Measurements from ENCODE around the gene USP4. TPM values are rescaled to one million over a fixed set of nuclear protein-coding genes. Genes with fewer than 3 reads are reported as not detected.
A peak's percentile ranks its signal among the peaks of the same experiment; 100 is the strongest.

Gene USP4
- total and polyA plus RNA-seq, 2 of the 13 experiments (the other 11 are each of a cell fraction or from before 2014, with no cell fraction given) = 9.2 to 20.8 TPM

DNA sequence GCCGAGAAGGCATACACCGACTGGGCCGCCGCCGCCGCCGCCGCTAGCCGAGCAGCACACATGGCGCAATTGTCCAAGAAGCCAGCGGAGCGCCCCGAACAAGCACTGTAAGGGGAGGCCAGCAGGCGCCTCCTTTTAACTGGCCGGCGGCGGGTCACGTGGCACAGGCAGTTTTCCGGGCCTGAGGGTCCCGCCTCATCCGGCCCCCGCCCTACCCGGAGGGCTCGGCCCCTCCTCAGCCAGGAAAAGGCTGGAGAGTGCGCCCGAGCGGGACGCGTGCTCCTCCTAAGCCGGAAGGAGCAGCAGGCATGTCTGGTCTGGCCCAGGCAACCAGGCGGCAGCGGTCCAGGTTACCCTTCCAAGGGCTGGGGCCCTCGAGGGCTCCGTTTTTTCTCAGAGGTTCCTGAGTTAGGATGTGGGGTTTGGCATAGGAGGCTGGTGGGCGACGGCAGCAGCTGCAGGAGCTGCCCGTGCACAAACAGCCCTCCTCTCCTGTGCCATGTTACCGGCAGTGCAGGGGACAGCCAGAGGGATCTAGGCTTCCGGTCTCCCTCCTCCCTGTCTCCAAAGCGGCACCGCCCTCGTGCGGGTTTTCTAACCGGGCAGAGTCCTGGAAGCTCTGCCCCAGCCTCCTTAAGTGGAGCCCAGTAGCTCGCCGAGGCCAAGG is 18.5 kb upstream of the USP4 start, which contains the start of gene GPX1 (continued):
- TF ChIP-seq, protein P1, sequence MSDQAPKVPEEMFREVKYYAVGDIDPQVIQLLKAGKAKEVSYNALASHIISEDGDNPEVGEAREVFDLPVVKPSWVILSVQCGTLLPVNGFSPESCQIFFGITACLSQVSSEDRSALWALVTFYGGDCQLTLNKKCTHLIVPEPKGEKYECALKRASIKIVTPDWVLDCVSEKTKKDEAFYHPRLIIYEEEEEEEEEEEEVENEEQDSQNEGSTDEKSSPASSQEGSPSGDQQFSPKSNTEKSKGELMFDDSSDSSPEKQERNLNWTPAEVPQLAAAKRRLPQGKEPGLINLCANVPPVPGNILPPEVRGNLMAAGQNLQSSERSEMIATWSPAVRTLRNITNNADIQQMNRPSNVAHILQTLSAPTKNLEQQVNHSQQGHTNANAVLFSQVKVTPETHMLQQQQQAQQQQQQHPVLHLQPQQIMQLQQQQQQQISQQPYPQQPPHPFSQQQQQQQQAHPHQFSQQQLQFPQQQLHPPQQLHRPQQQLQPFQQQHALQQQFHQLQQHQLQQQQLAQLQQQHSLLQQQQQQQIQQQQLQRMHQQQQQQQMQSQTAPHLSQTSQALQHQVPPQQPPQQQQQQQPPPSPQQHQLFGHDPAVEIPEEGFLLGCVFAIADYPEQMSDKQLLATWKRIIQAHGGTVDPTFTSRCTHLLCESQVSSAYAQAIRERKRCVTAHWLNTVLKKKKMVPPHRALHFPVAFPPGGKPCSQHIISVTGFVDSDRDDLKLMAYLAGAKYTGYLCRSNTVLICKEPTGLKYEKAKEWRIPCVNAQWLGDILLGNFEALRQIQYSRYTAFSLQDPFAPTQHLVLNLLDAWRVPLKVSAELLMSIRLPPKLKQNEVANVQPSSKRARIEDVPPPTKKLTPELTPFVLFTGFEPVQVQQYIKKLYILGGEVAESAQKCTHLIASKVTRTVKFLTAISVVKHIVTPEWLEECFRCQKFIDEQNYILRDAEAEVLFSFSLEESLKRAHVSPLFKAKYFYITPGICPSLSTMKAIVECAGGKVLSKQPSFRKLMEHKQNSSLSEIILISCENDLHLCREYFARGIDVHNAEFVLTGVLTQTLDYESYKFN (CRISPR knock-in tag; conservative IDR thresholded peaks at IDR 0.05) = peak; percentile 38; the same call in 1 of the 2 replicates
- peak; percentile 40 for TF ChIP-seq PITX1 (CRISPR knock-in tag; IDR thresholded peaks at IDR 0.05)
- TF ChIP-seq, protein P2, sequence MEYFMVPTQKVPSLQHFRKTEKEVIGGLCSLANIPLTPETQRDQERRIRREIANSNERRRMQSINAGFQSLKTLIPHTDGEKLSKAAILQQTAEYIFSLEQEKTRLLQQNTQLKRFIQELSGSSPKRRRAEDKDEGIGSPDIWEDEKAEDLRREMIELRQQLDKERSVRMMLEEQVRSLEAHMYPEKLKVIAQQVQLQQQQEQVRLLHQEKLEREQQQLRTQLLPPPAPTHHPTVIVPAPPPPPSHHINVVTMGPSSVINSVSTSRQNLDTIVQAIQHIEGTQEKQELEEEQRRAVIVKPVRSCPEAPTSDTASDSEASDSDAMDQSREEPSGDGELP (IDR thresholded peaks at IDR 0.05; ENCODE audit: borderline replicate concordance, low read depth) = peak; percentile 51; the same call in 1 of the 2 replicates
- TF ChIP-seq, protein P3, sequence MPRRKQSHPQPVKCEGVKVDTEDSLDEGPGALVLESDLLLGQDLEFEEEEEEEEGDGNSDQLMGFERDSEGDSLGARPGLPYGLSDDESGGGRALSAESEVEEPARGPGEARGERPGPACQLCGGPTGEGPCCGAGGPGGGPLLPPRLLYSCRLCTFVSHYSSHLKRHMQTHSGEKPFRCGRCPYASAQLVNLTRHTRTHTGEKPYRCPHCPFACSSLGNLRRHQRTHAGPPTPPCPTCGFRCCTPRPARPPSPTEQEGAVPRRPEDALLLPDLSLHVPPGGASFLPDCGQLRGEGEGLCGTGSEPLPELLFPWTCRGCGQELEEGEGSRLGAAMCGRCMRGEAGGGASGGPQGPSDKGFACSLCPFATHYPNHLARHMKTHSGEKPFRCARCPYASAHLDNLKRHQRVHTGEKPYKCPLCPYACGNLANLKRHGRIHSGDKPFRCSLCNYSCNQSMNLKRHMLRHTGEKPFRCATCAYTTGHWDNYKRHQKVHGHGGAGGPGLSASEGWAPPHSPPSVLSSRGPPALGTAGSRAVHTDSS (CRISPR knock-in tag; conservative IDR thresholded peaks at IDR 0.05) = no peak
- TF ChIP-seq ZNF615 (CRISPR knock-in tag; IDR thresholded peaks at IDR 0.05; ENCODE audit: borderline replicate concordance) = no peak
- TF ChIP-seq HDAC1 (CRISPR knock-in tag; IDR thresholded peaks at IDR 0.05) = peak; percentile 79; the same call in 1 of the 2 replicates
- TF ChIP-seq PRPF4 (IDR thresholded peaks at IDR 0.05; ENCODE audit: low read depth, low read length, poor library complexity, severe bottlenecking) = no peak
- peak; percentile 43 for TF ChIP-seq ZEB1 (IDR thresholded peaks at IDR 0.05; ENCODE audit: insufficient replicate concordance, low read depth)
- TF ChIP-seq, protein P4, sequence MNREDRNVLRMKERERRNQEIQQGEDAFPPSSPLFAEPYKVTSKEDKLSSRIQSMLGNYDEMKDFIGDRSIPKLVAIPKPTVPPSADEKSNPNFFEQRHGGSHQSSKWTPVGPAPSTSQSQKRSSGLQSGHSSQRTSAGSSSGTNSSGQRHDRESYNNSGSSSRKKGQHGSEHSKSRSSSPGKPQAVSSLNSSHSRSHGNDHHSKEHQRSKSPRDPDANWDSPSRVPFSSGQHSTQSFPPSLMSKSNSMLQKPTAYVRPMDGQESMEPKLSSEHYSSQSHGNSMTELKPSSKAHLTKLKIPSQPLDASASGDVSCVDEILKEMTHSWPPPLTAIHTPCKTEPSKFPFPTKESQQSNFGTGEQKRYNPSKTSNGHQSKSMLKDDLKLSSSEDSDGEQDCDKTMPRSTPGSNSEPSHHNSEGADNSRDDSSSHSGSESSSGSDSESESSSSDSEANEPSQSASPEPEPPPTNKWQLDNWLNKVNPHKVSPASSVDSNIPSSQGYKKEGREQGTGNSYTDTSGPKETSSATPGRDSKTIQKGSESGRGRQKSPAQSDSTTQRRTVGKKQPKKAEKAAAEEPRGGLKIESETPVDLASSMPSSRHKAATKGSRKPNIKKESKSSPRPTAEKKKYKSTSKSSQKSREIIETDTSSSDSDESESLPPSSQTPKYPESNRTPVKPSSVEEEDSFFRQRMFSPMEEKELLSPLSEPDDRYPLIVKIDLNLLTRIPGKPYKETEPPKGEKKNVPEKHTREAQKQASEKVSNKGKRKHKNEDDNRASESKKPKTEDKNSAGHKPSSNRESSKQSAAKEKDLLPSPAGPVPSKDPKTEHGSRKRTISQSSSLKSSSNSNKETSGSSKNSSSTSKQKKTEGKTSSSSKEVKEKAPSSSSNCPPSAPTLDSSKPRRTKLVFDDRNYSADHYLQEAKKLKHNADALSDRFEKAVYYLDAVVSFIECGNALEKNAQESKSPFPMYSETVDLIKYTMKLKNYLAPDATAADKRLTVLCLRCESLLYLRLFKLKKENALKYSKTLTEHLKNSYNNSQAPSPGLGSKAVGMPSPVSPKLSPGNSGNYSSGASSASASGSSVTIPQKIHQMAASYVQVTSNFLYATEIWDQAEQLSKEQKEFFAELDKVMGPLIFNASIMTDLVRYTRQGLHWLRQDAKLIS (CRISPR knock-in tag; IDR thresholded peaks at IDR 0.05) = 0 out of 2 replicates have a peak, but pooled peaks have one; percentile 68
- TF ChIP-seq STAT5B (CRISPR knock-in tag; IDR thresholded peaks at IDR 0.05) = no peak; the same call in 1 of the 2 replicates
- no peak for TF ChIP-seq AKNA (CRISPR knock-in tag; IDR thresholded peaks at IDR 0.05; ENCODE audit: borderline replicate concordance)
- no peak for TF ChIP-seq ZNF180 (CRISPR knock-in tag; IDR thresholded peaks at IDR 0.05; ENCODE audit: borderline replicate concordance, low read depth)
- TF ChIP-seq RBFOX2 (IDR thresholded peaks at IDR 0.05; ENCODE audit: low read depth, low read length) = peak; percentile 96

All from HepG2 (cell line).